OCI-LY3 (cell line): ENCODE data around the gene CCDC187.

Experiments used
- EZH2phosphoT487 ChIP-seq: fragments of 200-600 bp; shearing (Covaris generic); IDR thresholded peaks from 2 replicates; pipeline ENCODE4 v1.6.1; 2018; ENCODE audit warnings: antibody characterized with exemption, mixed run types, low read depth
- TF ChIP-seq, protein P1 (sequence below): fragments of 200-600, 300-600 bp; sonication (generic); IDR thresholded peaks from 2 replicates; pipeline ENCODE4 v1.5.1; 2014; ENCODE audit warnings: antibody characterized with exemption, low read length, low read depth

DNA sequence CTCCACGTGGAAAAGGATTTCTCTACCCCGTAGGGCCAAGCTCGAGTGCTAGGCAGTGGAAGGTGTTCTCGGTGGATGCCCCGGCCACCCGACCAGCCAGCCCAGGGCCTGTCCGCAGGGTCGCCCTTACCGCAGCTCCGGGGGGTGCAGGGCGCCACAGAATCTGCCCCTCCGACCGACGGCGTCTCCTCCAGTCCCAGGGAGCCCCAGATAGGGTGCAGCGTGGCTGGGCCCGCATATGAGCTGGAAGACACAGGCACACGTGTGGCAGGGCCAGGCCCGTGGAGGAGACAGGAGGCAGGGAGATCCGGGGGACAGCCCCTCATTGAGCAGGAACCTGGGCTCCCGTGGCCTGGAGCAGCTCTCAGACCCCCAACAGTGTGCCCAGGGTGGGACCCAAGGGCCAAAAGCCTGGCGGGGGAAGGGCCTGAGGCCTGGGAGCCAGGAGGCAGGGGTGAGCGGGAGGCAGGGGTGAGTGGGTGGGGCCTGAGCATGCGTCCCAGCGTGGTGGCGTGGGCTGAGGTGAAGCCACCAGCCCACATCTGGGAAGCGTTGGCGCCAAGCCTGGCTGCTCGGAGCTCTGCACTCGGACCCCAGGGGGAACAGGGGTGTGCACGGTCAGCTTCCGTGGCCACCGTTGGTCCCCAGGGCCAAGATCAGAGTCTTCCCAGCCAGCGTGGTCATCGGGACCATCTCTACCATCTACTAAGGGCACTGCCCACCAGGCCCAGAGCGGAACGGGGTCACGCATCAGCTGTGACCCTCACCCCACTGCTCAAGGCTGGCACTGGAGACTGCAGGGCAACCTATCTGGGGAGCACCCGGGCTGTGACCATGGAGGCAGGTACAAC lies 22.2 kb downstream of the CCDC187 start:
- TF ChIP-seq, protein P1, sequence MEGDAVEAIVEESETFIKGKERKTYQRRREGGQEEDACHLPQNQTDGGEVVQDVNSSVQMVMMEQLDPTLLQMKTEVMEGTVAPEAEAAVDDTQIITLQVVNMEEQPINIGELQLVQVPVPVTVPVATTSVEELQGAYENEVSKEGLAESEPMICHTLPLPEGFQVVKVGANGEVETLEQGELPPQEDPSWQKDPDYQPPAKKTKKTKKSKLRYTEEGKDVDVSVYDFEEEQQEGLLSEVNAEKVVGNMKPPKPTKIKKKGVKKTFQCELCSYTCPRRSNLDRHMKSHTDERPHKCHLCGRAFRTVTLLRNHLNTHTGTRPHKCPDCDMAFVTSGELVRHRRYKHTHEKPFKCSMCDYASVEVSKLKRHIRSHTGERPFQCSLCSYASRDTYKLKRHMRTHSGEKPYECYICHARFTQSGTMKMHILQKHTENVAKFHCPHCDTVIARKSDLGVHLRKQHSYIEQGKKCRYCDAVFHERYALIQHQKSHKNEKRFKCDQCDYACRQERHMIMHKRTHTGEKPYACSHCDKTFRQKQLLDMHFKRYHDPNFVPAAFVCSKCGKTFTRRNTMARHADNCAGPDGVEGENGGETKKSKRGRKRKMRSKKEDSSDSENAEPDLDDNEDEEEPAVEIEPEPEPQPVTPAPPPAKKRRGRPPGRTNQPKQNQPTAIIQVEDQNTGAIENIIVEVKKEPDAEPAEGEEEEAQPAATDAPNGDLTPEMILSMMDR: no peak
- no peak for TF ChIP-seq EZH2phosphoT487
